ENCODE results near the gene IHH. TPM values are rescaled to one million over a fixed set of nuclear protein-coding genes. Genes with fewer than 3 reads are reported as not detected.

The IHH gene
- total RNA-seq, 1 experiment from 2014 or later: not detected

GRCh38 chr2:219081701-219082331, 21.1 kb upstream of the IHH start:
- H3K4ac ChIP-seq (ENCODE audit: low read depth, low read length): no peak overlapping the region
- H4K91ac ChIP-seq (ENCODE audit: insufficient read length, low read depth, low read length): no peak overlapping the region
- H3K4me3 Mint-ChIP-seq: no peak overlapping the region
- H3K23me2 ChIP-seq (ENCODE audit: insufficient read length, low read depth, low read length, poor library complexity, severe bottlenecking): no peaks in the 10 kb centered on the region
- H3K36me3 Mint-ChIP-seq (ENCODE audit: insufficient read depth in 1 of 3, low read depth in 3 of 3): peaks cover 0 to 7% (median 0%) of the 10 kb centered on the region in 3 experiments; a peak in 2 of 7 replicates
- no peaks in the 10 kb centered on the region for H3K9me3 ChIP-seq (ENCODE audit: control insufficient read depth, low read depth, low read length)
- no peak overlapping the region for H3K27ac ChIP-seq (ENCODE audit: insufficient read length, low read depth, low read length)
- H2BK5ac ChIP-seq (ENCODE audit: insufficient read length, low read length): no peak overlapping the region
- H4K8ac ChIP-seq (replicated peaks; ENCODE audit: insufficient read length, low read depth, low read length): no peak overlapping the region
- no peak overlapping the region for H4K5ac ChIP-seq (ENCODE audit: insufficient read length, low read depth, low read length)
- no peak overlapping the region for H3T11ph ChIP-seq (ENCODE audit: low read length)
- no peak overlapping the region for H3K4me2 ChIP-seq (ENCODE audit: insufficient read depth, insufficient read length, low read length)
- H2AK5ac ChIP-seq (ENCODE audit: insufficient read length, low read length): no peak overlapping the region
- H3K27ac Mint-ChIP-seq: no peak overlapping the region
- no peaks in the 10 kb centered on the region for H3K79me1 ChIP-seq (ENCODE audit: insufficient read depth, low read depth, low read length, poor library complexity, severe bottlenecking)
- peaks cover 13% of the 10 kb centered on the region for H3K27me3 Mint-ChIP-seq (ENCODE audit: low read depth)
- H2BK12ac ChIP-seq (ENCODE audit: insufficient read length, low read depth, low read length): no peak overlapping the region
- H4K20me1 ChIP-seq (ENCODE audit: control insufficient read depth, insufficient read depth, insufficient read length): no peaks in the 10 kb centered on the region
- H3K79me2 ChIP-seq (ENCODE audit: insufficient read depth, low read length): no peaks in the 10 kb centered on the region
- H3K23ac ChIP-seq (ENCODE audit: insufficient read length, low read depth, low read length): no peak overlapping the region
- H3K14ac ChIP-seq (ENCODE audit: insufficient read depth, low read length): no peak overlapping the region
- no peak overlapping the region for H2BK120ac ChIP-seq (ENCODE audit: low read depth, low read length, poor library complexity, severe bottlenecking)
- H3K56ac ChIP-seq (ENCODE audit: insufficient read length, low read depth, low read length): no peak overlapping the region
- no peak overlapping the region for H2BK20ac ChIP-seq (ENCODE audit: low read depth, low read length, poor library complexity, severe bottlenecking)
- TF ChIP-seq, protein P1, sequence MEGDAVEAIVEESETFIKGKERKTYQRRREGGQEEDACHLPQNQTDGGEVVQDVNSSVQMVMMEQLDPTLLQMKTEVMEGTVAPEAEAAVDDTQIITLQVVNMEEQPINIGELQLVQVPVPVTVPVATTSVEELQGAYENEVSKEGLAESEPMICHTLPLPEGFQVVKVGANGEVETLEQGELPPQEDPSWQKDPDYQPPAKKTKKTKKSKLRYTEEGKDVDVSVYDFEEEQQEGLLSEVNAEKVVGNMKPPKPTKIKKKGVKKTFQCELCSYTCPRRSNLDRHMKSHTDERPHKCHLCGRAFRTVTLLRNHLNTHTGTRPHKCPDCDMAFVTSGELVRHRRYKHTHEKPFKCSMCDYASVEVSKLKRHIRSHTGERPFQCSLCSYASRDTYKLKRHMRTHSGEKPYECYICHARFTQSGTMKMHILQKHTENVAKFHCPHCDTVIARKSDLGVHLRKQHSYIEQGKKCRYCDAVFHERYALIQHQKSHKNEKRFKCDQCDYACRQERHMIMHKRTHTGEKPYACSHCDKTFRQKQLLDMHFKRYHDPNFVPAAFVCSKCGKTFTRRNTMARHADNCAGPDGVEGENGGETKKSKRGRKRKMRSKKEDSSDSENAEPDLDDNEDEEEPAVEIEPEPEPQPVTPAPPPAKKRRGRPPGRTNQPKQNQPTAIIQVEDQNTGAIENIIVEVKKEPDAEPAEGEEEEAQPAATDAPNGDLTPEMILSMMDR (conservative IDR thresholded peaks at IDR 0.05): no peak
- no peak overlapping the region for H3K9ac ChIP-seq (ENCODE audit: extremely low read depth, insufficient read length, low read length)
- H3K4me1 ChIP-seq (ENCODE audit: insufficient read depth, low read length): no peaks in the 10 kb centered on the region; the same call in 1 of the 2 replicates
- H3K4me1 Mint-ChIP-seq: peaks cover 10% of the 10 kb centered on the region in 2 experiments
- H2BK15ac ChIP-seq (ENCODE audit: low read depth, low read length): no peak overlapping the region
- H3K27me3 ChIP-seq (ENCODE audit: insufficient read depth, low read length): no peaks in the 10 kb centered on the region
- no peak overlapping the region for H3K18ac ChIP-seq (ENCODE audit: insufficient read length, low read depth, low read length)
- no peak for DNase-seq
- H3K9me3 Mint-ChIP-seq: no peaks in the 10 kb centered on the region
- H2AFZ ChIP-seq (ENCODE audit: low read length): no peak overlapping the region
